ENCODE results near the gene POLR1G. TPM values are rescaled to one million over a fixed set of nuclear protein-coding genes. Genes with fewer than 3 reads are reported as not detected.

POLR1G gene
- total and polyA plus RNA-seq, 2 experiments from 2014 or later: 6.0 to 17.8 TPM

DNA sequence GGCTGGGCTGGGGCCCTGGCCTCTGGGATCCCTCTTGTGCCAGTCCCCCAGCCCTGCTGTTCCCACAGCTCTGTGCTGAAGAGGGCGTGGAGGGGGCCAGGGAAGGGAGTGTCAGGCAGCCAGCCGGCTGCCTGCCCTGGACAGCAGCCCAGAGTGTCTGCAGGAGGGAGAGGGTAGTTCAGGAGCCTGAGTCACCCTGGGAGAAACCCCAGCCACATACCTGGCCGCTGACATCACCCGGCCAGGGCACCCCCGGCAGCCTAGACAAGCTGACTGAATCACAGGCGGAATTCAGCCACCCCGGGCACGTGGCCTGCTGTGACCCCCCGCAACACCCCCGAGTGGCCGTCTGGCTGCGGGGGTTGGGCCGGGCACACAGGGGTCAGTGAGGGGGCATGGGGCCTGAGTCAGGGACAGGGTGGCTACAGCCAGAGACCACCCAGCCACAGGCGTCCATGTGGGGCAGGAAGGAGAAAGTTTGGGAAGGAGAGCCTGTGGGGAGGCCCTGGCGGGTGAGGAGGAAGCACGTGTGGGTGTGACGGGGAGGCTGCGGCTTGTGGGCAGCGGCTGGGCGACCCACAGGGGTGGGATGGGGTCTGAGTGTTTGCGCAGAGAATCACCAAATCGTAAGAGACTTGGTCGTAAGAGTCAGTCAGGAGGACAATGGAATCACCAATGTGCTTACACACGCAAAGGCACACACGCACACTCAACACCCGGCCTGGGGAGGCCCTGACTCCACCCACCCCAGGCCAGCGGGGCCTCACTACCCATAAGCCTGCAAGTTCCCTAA, 49.5 kb downstream of the POLR1G start:
- TF ChIP-seq, protein P1, sequence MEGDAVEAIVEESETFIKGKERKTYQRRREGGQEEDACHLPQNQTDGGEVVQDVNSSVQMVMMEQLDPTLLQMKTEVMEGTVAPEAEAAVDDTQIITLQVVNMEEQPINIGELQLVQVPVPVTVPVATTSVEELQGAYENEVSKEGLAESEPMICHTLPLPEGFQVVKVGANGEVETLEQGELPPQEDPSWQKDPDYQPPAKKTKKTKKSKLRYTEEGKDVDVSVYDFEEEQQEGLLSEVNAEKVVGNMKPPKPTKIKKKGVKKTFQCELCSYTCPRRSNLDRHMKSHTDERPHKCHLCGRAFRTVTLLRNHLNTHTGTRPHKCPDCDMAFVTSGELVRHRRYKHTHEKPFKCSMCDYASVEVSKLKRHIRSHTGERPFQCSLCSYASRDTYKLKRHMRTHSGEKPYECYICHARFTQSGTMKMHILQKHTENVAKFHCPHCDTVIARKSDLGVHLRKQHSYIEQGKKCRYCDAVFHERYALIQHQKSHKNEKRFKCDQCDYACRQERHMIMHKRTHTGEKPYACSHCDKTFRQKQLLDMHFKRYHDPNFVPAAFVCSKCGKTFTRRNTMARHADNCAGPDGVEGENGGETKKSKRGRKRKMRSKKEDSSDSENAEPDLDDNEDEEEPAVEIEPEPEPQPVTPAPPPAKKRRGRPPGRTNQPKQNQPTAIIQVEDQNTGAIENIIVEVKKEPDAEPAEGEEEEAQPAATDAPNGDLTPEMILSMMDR (IDR thresholded peaks at IDR 0.05; ENCODE audit: low read depth, low read length): no peak
- Histone ChIP-seq H3K27me3 (no peaks in the 10 kb centered on the region), H3K4me1 (ENCODE audit: low read depth) (peaks cover 9% of the 10 kb centered on the region), H3K36me3 (no peaks in the 10 kb centered on the region), H3K4me3 (no peak overlapping the region), H3K27ac (peak overlapping the region; percentile 94), H3K9me3 (ENCODE audit: low read depth) (no peaks in the 10 kb centered on the region)
- DNase-seq (ENCODE audit: low read depth in 1 of 2, low spot score in 1 of 2): peak; percentile 87 to 99

DNA sequence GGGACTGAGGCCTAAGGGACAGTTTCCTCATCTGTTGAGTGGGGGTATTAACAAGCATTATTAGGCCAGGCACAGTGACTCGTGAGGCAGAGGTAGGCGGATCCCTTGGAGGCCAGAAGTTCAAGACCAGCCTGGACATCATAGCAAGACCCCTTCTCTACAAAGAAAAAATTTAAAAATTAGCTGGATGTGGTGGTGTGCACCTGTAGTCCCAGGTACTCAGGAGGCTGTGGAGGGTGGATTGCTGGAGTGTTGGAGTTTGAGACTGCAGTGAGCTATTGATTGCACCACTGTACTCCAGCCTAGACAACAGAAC, 50.0 kb downstream of the POLR1G start:
- Histone ChIP-seq H3K27me3 (no peaks in the 10 kb centered on the region), H3K4me1 (ENCODE audit: low read depth) (peaks cover 9% of the 10 kb centered on the region), H3K27ac (peak overlapping the region; percentile 94), H3K36me3 (no peaks in the 10 kb centered on the region), H3K9me3 (ENCODE audit: low read depth) (no peaks in the 10 kb centered on the region), H3K4me3 (no peak overlapping the region)
- no peak for DNase-seq (ENCODE audit: low read depth in 1 of 2, low spot score in 1 of 2)
- TF ChIP-seq, protein P1 (IDR thresholded peaks at IDR 0.05; ENCODE audit: low read depth, low read length): no peak

DNA sequence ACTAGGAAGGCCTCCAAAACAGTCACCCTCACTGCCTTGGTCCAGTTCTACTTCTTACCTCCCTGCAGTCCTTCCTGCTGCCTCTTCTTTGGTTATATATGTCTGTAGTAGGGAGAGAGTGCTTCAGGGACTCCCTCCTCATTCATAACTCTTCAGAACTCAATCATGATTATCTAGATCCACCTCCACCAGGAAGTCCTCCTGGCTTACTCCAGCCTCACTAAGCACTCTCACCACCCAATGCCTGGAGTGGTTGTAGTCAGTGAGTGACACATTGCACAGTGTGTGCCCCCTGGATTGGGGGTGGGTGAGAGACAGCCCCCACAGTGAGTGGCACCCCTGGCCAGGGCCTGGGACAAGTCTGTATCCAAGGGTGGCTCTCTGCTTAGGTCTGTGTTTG, 51.3 kb downstream of the POLR1G start:
- no peak overlapping the region for H3K4me3 ChIP-seq
- TF ChIP-seq, protein P1 (IDR thresholded peaks at IDR 0.05; ENCODE audit: low read depth, low read length): no peak
- no peak for DNase-seq (ENCODE audit: low read depth in 1 of 2, low spot score in 1 of 2)

More for the DNA sequence above, 51.3 kb downstream of the POLR1G start:
- Histone ChIP-seq H3K27ac (no peak overlapping the region), H3K9me3 (ENCODE audit: low read depth) (no peaks in the 10 kb centered on the region), H3K27me3 (no peaks in the 10 kb centered on the region), H3K36me3 (no peaks in the 10 kb centered on the region), H3K4me1 (ENCODE audit: low read depth) (peaks cover 9% of the 10 kb centered on the region)

Other genes starting within 250 kb of the POLR1G start
- 1.1 and 3.3 TPM in 2 replicates for gene NKPD1, start 245.7 kb upstream of the POLR1G start, total RNA-seq
- gene NKPD1, start 245.7 kb upstream of the POLR1G start, polyA plus RNA-seq: 1.0 and 2.9 TPM in 2 replicates
- gene TRAPPC6A, start 228.4 kb upstream of the POLR1G start, total RNA-seq: 67.4 and 123 TPM in 2 replicates
- 155 and 227 TPM in 2 replicates for gene TRAPPC6A, start 228.4 kb upstream of the POLR1G start, polyA plus RNA-seq
- gene BLOC1S3, start 227.9 kb upstream of the POLR1G start, total RNA-seq: 4.8 and 6.5 TPM in 2 replicates
- gene BLOC1S3, start 227.9 kb upstream of the POLR1G start, polyA plus RNA-seq: 8.2 and 9.6 TPM in 2 replicates
- 2.0 and 2.2 TPM in 2 replicates for gene EXOC3L2, start 161.2 kb upstream of the POLR1G start, total RNA-seq
- 1.5 and 5.2 TPM in 2 replicates for gene EXOC3L2, start 161.2 kb upstream of the POLR1G start, polyA plus RNA-seq
- gene MARK4, start 155.4 kb upstream of the POLR1G start, total RNA-seq: 65.3 and 135 TPM in 2 replicates
- gene MARK4, start 155.4 kb upstream of the POLR1G start, polyA plus RNA-seq: 21.0 and 42.0 TPM in 2 replicates
- gene CKM, start 83.8 kb upstream of the POLR1G start, total RNA-seq: 406 and 481 TPM in 2 replicates
- 441 and 529 TPM in 2 replicates for gene CKM, start 83.8 kb upstream of the POLR1G start, polyA plus RNA-seq
- 2.4 and 4.0 TPM in 2 replicates for gene KLC3, start 65.9 kb upstream of the POLR1G start, total RNA-seq
- 1.8 and 3.7 TPM in 2 replicates for gene KLC3, start 65.9 kb upstream of the POLR1G start, polyA plus RNA-seq
- 45.4 and 69.1 TPM in 2 replicates for gene ERCC2, start 36.1 kb upstream of the POLR1G start, total RNA-seq
- gene ERCC2, start 36.1 kb upstream of the POLR1G start, polyA plus RNA-seq: 19.2 and 28.2 TPM in 2 replicates
- 49.7 and 118 TPM in 2 replicates for gene PPP1R13L, start 1.6 kb upstream of the POLR1G start, total RNA-seq
- gene PPP1R13L, start 1.6 kb upstream of the POLR1G start, polyA plus RNA-seq: 39.5 and 54.1 TPM in 2 replicates
- 120 and 164 TPM in 2 replicates for gene ERCC1, start 17.3 kb downstream of the POLR1G start, total RNA-seq
- gene ERCC1, start 17.3 kb downstream of the POLR1G start, polyA plus RNA-seq: 138 and 169 TPM in 2 replicates
- 0.88 and 4.5 TPM in 2 replicates for gene FOSB, start 61.4 kb downstream of the POLR1G start, total RNA-seq
- 1.7 and 3.0 TPM in 2 replicates for gene FOSB, start 61.4 kb downstream of the POLR1G start, polyA plus RNA-seq
- 43.7 and 56.5 TPM in 2 replicates for gene RTN2, start 90.4 kb downstream of the POLR1G start, total RNA-seq
- gene RTN2, start 90.4 kb downstream of the POLR1G start, polyA plus RNA-seq: 92.2 and 111 TPM in 2 replicates
- 1.3 and 2.9 TPM in 2 replicates for gene PPM1N, start 91.8 kb downstream of the POLR1G start, total RNA-seq
- 1.2 and 4.0 TPM in 2 replicates for gene PPM1N, start 91.8 kb downstream of the POLR1G start, polyA plus RNA-seq
- 91.6 and 95.8 TPM in 2 replicates for gene VASP, start 100.8 kb downstream of the POLR1G start, total RNA-seq
- 72.4 and 83.3 TPM in 2 replicates for gene VASP, start 100.8 kb downstream of the POLR1G start, polyA plus RNA-seq
- 13.2 and 13.7 TPM in 2 replicates for gene OPA3, start 178.2 kb downstream of the POLR1G start, total RNA-seq
- gene OPA3, start 178.2 kb downstream of the POLR1G start, polyA plus RNA-seq: 14.8 and 26.7 TPM in 2 replicates
- 0.14 TPM in 1 of 2 replicates, not detected in the other for gene GPR4, start 195.6 kb downstream of the POLR1G start, total RNA-seq
- 0.14 TPM in 1 of 2 replicates, not detected in the other for gene GPR4, start 195.6 kb downstream of the POLR1G start, polyA plus RNA-seq
- gene EML2, start 232.8 kb downstream of the POLR1G start, total RNA-seq: 24.7 and 41.0 TPM in 2 replicates
- gene EML2, start 232.8 kb downstream of the POLR1G start, polyA plus RNA-seq: 26.2 and 39.7 TPM in 2 replicates